OCI-LY1 (cell line): ENCODE results near the gene NCAM1.

Experiments used
- H2AFZ ChIP-seq: fragments of 200-600 bp; sonication (generic), shearing (Covaris generic); 2 replicates; pipeline ENCODE4 v1.6.0; 2014; ENCODE audit warnings: antibody characterized with exemption, mild to moderate bottlenecking, low read length
- H3F3A ChIP-seq: fragments of 200-600 bp; sonication (generic), shearing (Covaris generic); 2 replicates; pipeline ENCODE4 v1.6.0; 2014; ENCODE audit warnings: mild to moderate bottlenecking, antibody characterized with exemption, low read length, moderate library complexity; ENCODE audit not compliant: insufficient read depth
- H3K27ac ChIP-seq: fragments of 200-600 bp; sonication (generic); 2 replicates; pipeline ENCODE4 v1.5.1; 2014; ENCODE audit warnings: low read length, mixed run types, mild to moderate bottlenecking, low read depth; ENCODE audit not compliant: poor library complexity, severe bottlenecking
- H3K27me3 ChIP-seq: fragments of 200-600 bp; sonication (generic); 2 replicates; pipeline ENCODE4 v1.6.0; 2014; ENCODE audit warnings: antibody characterized with exemption, mild to moderate bottlenecking, low read length, moderate library complexity; ENCODE audit not compliant: insufficient read depth
- H3K36me3 ChIP-seq: fragments of 200-600 bp; sonication (generic); 2 replicates; pipeline ENCODE4 v1.6.1; 2014; ENCODE audit warnings: mild to moderate bottlenecking, antibody characterized with exemption, low read length, moderate library complexity, mixed read lengths; ENCODE audit not compliant: insufficient read depth
- H3K4me1 ChIP-seq: fragments of 200-600 bp; sonication (generic); 2 replicates; pipeline ENCODE4 v1.5.1; 2014; ENCODE audit warnings: mild to moderate bottlenecking, low read length, moderate library complexity; ENCODE audit not compliant: insufficient read depth, severe bottlenecking
- H3K4me2 ChIP-seq: fragments of 200-600 bp; sonication (generic), shearing (Covaris generic); 2 replicates; pipeline ENCODE4 v1.6.1; 2014; ENCODE audit warnings: low read length
- H3K4me3 ChIP-seq: fragments of 200-600 bp; sonication (generic); 2 replicates; pipeline ENCODE4 v1.5.1; 2014; ENCODE audit warnings: low read length, low read depth, mild to moderate bottlenecking, mixed read lengths; ENCODE audit not compliant: poor library complexity, severe bottlenecking
- H3K79me2 ChIP-seq: fragments of 200-600 bp; shearing (Covaris generic); 2 replicates; pipeline ENCODE4 v1.6.1; 2016; ENCODE audit warnings: mixed run types, low read length, mixed read lengths; ENCODE audit not compliant: insufficient read depth
- H3K9ac ChIP-seq: fragments of 200-600 bp; sonication (generic), shearing (Covaris generic); 2 replicates; pipeline ENCODE4 v1.6.1; 2014; ENCODE audit warnings: mild to moderate bottlenecking, low read length, mixed read lengths
- H3K9me2 ChIP-seq: fragments of 200-600 bp; sonication (generic), shearing (Covaris generic); 2 replicates; pipeline ENCODE4 v1.6.1; 2014; ENCODE audit warnings: low read depth, mild to moderate bottlenecking, low read length, mixed read lengths
- H3K9me3 ChIP-seq: fragments of 200-600 bp; shearing (Covaris generic); 2 replicates; pipeline ENCODE4 v1.6.1; 2014; ENCODE audit warnings: low read length, mixed read lengths
- H4K20me1 ChIP-seq: fragments of 200-600 bp; sonication (generic), shearing (Covaris generic); 2 replicates; pipeline ENCODE4 v1.6.0; 2016; ENCODE audit warnings: mild to moderate bottlenecking, low read length; ENCODE audit not compliant: insufficient read depth
- EZH2 ChIP-seq: fragments of 200-600 bp; sonication (generic), shearing (Covaris generic); IDR thresholded peaks from 2 replicates; pipeline ENCODE4 v1.8.0; 2017; ENCODE audit warnings: borderline replicate concordance, mixed run types, mild to moderate bottlenecking, antibody characterized with exemption, low read length, moderate library complexity, mixed read lengths
- TF ChIP-seq, protein P1 (sequence below): fragments of 200-600 bp; sonication (generic), shearing (Covaris generic); IDR thresholded peaks from 2 replicates; pipeline ENCODE4 v1.5.1; 2017; ENCODE audit warnings: mild to moderate bottlenecking, antibody characterized with exemption, low read length, moderate library complexity, mixed read lengths

NCAM1 gene

DNA sequence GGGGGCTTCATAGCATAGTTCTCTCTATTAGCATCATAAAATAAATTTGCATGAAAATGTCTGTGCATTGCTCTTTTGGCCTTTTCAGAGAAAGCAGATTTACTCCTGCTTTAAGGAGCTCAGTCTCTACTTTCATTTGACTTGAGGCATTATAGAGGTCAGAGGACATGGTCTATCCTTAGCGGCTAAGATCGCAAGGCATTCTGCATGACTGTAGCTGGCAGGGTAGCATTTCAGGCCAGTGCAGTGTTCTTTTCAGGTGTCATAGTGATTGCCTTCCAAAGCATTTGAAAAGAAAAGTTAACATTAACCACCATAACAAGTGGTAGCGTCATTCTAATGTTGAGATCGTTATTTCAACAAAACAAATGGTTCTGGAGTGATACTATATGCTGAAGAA lies 126.5 kb downstream of the NCAM1 start:
- Histone ChIP-seq H4K20me1 (no peaks in the 10 kb centered on the region), H3F3A (no peaks in the 10 kb centered on the region), H3K79me2 (no peaks in the 10 kb centered on the region), H3K27ac (no peak overlapping the region), H3K4me2 (no peak overlapping the region), H3K27me3 (no peaks in the 10 kb centered on the region), H3K36me3 (no peaks in the 10 kb centered on the region), H3K4me1 (no peaks in the 10 kb centered on the region), H3K9me2 (no peaks in the 10 kb centered on the region), H2AFZ (no peak overlapping the region), H3K9me3 (no peaks in the 10 kb centered on the region), H3K9ac (no peak overlapping the region), H3K4me3 (no peak overlapping the region)
- no peak for TF ChIP-seq EZH2
- TF ChIP-seq, protein P1, sequence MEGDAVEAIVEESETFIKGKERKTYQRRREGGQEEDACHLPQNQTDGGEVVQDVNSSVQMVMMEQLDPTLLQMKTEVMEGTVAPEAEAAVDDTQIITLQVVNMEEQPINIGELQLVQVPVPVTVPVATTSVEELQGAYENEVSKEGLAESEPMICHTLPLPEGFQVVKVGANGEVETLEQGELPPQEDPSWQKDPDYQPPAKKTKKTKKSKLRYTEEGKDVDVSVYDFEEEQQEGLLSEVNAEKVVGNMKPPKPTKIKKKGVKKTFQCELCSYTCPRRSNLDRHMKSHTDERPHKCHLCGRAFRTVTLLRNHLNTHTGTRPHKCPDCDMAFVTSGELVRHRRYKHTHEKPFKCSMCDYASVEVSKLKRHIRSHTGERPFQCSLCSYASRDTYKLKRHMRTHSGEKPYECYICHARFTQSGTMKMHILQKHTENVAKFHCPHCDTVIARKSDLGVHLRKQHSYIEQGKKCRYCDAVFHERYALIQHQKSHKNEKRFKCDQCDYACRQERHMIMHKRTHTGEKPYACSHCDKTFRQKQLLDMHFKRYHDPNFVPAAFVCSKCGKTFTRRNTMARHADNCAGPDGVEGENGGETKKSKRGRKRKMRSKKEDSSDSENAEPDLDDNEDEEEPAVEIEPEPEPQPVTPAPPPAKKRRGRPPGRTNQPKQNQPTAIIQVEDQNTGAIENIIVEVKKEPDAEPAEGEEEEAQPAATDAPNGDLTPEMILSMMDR = no peak

DNA sequence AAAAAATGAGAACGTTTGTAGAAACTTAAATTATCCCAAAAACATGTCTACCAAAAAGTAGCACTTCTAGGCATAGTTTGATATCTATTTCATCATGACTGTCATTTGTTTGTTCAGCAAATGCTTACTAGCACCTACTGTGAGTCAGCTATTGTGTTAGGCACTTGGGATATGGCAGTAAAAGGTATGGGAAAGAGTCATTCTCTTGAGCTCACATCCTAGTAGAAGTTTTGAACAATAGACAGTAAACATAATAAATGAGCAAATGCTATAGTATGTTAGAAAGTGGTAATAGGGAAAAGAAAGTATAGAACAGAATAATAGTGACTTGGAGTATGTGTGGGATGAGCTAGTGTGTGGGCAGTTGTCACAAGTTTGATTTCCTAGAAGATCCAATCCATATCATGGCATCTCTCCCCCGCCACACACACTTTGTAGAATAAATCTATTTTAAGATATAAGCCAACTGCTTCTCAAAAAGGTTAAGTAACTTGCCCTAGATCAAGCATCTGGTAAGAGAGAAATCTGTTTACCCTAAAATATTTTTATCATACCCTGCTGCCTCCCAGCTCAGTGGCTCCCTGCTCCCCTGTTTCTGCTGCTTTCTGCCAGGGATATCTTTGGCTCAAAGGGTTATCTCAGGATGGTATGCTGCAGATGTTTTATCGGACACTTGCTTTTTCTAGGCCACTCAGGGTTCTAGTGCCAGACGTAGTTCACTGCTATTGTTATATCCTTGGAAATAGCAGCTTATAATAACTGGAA lies 129.7 kb downstream of the NCAM1 start:
- H4K20me1 ChIP-seq = no peaks in the 10 kb centered on the region
- no peaks in the 10 kb centered on the region for H3K4me1 ChIP-seq
- no peak overlapping the region for H3K4me3 ChIP-seq
- H3F3A ChIP-seq = no peaks in the 10 kb centered on the region
- no peak overlapping the region for H3K4me2 ChIP-seq
- no peak overlapping the region for H3K9ac ChIP-seq
- H3K9me3 ChIP-seq = no peaks in the 10 kb centered on the region
- TF ChIP-seq, protein P1 = no peak
- no peak for TF ChIP-seq EZH2
- H3K27me3 ChIP-seq = no peaks in the 10 kb centered on the region
- no peak overlapping the region for H3K27ac ChIP-seq
- H2AFZ ChIP-seq = no peak overlapping the region
- no peaks in the 10 kb centered on the region for H3K36me3 ChIP-seq
- no peaks in the 10 kb centered on the region for H3K9me2 ChIP-seq
- no peaks in the 10 kb centered on the region for H3K79me2 ChIP-seq

- no peaks in the 10 kb centered on the region for H3K9me3 ChIP-seq
- H3K4me1 ChIP-seq = no peaks in the 10 kb centered on the region
- no peaks in the 10 kb centered on the region for H3K27me3 ChIP-seq
- no peak overlapping the region for H3K9ac ChIP-seq
- H3K79me2 ChIP-seq = no peaks in the 10 kb centered on the region
- no peak overlapping the region for H3K4me3 ChIP-seq
- no peak overlapping the region for H3K27ac ChIP-seq
- H3F3A ChIP-seq = no peaks in the 10 kb centered on the region
- no peak overlapping the region for H3K4me2 ChIP-seq
- H3K9me2 ChIP-seq = no peaks in the 10 kb centered on the region
- no peak for TF ChIP-seq EZH2
- TF ChIP-seq, protein P1 = no peak
- no peaks in the 10 kb centered on the region for H3K36me3 ChIP-seq
- no peak overlapping the region for H2AFZ ChIP-seq
- no peaks in the 10 kb centered on the region for H4K20me1 ChIP-seq
These were observed 130.2 kb downstream of the NCAM1 start for GRCh38 chr11:113091481-113091780.
